K562 (cell line): Measurements from ENCODE around the gene MOSPD3. TPM values are rescaled to one million over a fixed set of nuclear protein-coding genes. Genes with fewer than 3 reads are reported as not detected.

Experiments used
- ARID2 ChIP-seq: fragments of 450-650 bp; IDR thresholded peaks from 2 replicates; pipeline ENCODE4 v1.6.1; 2017; ENCODE audit warnings: antibody characterized with exemption, mild to moderate bottlenecking
- CSDE1 ChIP-seq, 2 experiments: fragments of 450-650 bp; IDR thresholded peaks; 2 replicates each; pipeline ENCODE4 v1.6.1; 2016; ENCODE audit warnings: mild to moderate bottlenecking in 1 of 2
- CTBP1 ChIP-seq: fragments of 450-650 bp; IDR thresholded peaks from 2 replicates; pipeline ENCODE4 v1.6.1; 2016; ENCODE audit warnings: borderline replicate concordance
- ETV6 ChIP-seq, 3 experiments: fragments of 150-350 bp in 1 of 3; sonication (generic) in 1 of 3; formaldehyde crosslinking in 1 of 3; IDR thresholded peaks; 2 replicates each; pipeline versions ENCODE4 v1.6.1 to v1.8.0; 2014 to 2022; ENCODE audit warnings: borderline replicate concordance in 2 of 3, low read depth in 2 of 3, antibody characterized with exemption in 1 of 3, low read length in 1 of 3, mild to moderate bottlenecking in 1 of 3, missing genetic modification reagents in 1 of 3
- FOXA1 ChIP-seq: fragments of 450-650 bp; IDR thresholded peaks from 2 replicates; pipeline ENCODE4 v1.6.1; 2016; ENCODE audit warnings: mild to moderate bottlenecking, borderline replicate concordance
- FOXM1 ChIP-seq, 2 experiments: fragments of 450-650 bp in 1 of 2; sonication (generic) in 1 of 2; formaldehyde crosslinking in 1 of 2; IDR thresholded peaks; 2 replicates each; pipeline versions ENCODE4 v1.6.1 to v1.9.0; 2017 to 2022; ENCODE audit warnings: low read depth in 2 of 2, mild to moderate bottlenecking in 2 of 2, missing genetic modification reagents in 1 of 2, moderate library complexity in 1 of 2
- FOXP1 ChIP-seq: sonication (generic); formaldehyde crosslinking; IDR thresholded peaks from 2 replicates; pipeline ENCODE4 v1.8.0; 2022; ENCODE audit warnings: mild to moderate bottlenecking, missing genetic modification reagents
- HEY1 ChIP-seq: fragments of 250-450 bp; sonication (Bioruptor Pico); IDR thresholded peaks from 2 replicates; pipeline ENCODE4 v1.5.0; 2020; ENCODE audit warnings: mild to moderate bottlenecking, moderate library complexity, borderline replicate concordance
- HOXB6 ChIP-seq: fragments of 250-450 bp; sonication (Bioruptor Pico); IDR thresholded peaks from 2 replicates; pipeline ENCODE4 v1.5.1; 2022; ENCODE audit warnings: mild to moderate bottlenecking, borderline replicate concordance
- ILF3 ChIP-seq: fragments of 450-650 bp; IDR thresholded peaks from 2 replicates; pipeline ENCODE4 v1.6.1; 2018; ENCODE audit warnings: antibody characterized with exemption, mild to moderate bottlenecking, moderate library complexity, borderline replicate concordance
- JUNB ChIP-seq: fragments of 450-650 bp; formaldehyde crosslinking; conservative IDR thresholded peaks from 2 replicates; pipeline ENCODE4 v1.4.0; 2020; ENCODE audit warnings: mild to moderate bottlenecking
- KLF6 ChIP-seq: fragments of 250-450 bp; sonication (Bioruptor Pico); IDR thresholded peaks from 2 replicates; pipeline ENCODE4 v1.4.0; 2020; ENCODE audit warnings: mild to moderate bottlenecking, moderate library complexity, borderline replicate concordance
- MEF2A ChIP-seq: IDR thresholded peaks from 2 replicates; pipeline ENCODE4 v1.6.1; 2011; ENCODE audit warnings: low read depth, mild to moderate bottlenecking, low read length, moderate library complexity; ENCODE audit not compliant: control insufficient read depth
- MTF1 ChIP-seq: fragments of 250-450 bp; sonication (Bioruptor Pico); IDR thresholded peaks from 2 replicates; pipeline ENCODE4 v1.9.0; 2021; ENCODE audit warnings: moderate library complexity, mild to moderate bottlenecking, inconsistent platforms, borderline replicate concordance
- NBN ChIP-seq: fragments of 450-650 bp; IDR thresholded peaks from 2 replicates; pipeline ENCODE4 v1.6.1; 2016; ENCODE audit warnings: low read depth, mild to moderate bottlenecking
- NCOA6 ChIP-seq: fragments of 450-650 bp; IDR thresholded peaks from 2 replicates; pipeline ENCODE4 v1.6.1; 2017; ENCODE audit warnings: mild to moderate bottlenecking
- NR1H2 ChIP-seq: sonication (generic); formaldehyde crosslinking; IDR thresholded peaks from 2 replicates; pipeline ENCODE4 v1.4.0; 2020; ENCODE audit warnings: mild to moderate bottlenecking, missing genetic modification reagents
- NR2F6 ChIP-seq: fragments of 450-650 bp; formaldehyde crosslinking; IDR thresholded peaks from 2 replicates; pipeline ENCODE4 v1.4.0; 2020; ENCODE audit warnings: mild to moderate bottlenecking
- PTTG1 ChIP-seq: fragments of 450-650 bp; IDR thresholded peaks from 2 replicates; pipeline ENCODE4 v1.6.1; 2016; ENCODE audit warnings: low read depth, mild to moderate bottlenecking, missing genetic modification characterization, missing compliant biosample characterization
- SNRNP70 ChIP-seq: fragments of 200-400 bp; formaldehyde crosslinking; optimal IDR thresholded peaks from 2 replicates; pipeline ENCODE3; 2017; ENCODE audit warnings: low read depth, low read length
- ZC3H11A ChIP-seq: IDR thresholded peaks from 2 replicates; pipeline ENCODE4 v1.6.1; 2012; ENCODE audit warnings: low read depth, low read length, improper control_type of control experiment
- ZNF324 ChIP-seq: fragments of 250-450 bp; sonication (Bioruptor Pico); IDR thresholded peaks from 2 replicates; pipeline ENCODE4 v1.4.0; 2020; ENCODE audit warnings: mild to moderate bottlenecking
- ZNF668 ChIP-seq: fragments of 250-450 bp; sonication (Bioruptor Pico); IDR thresholded peaks from 2 replicates; pipeline ENCODE4 v1.8.0; 2022; ENCODE audit warnings: mild to moderate bottlenecking, inconsistent platforms
- ZNF780A ChIP-seq: fragments of 250-450 bp; sonication (Bioruptor Pico); IDR thresholded peaks from 2 replicates; pipeline ENCODE4 v1.5.0; 2021; ENCODE audit warnings: mild to moderate bottlenecking
- ZNF785 ChIP-seq: fragments of 250-450 bp; sonication (Bioruptor Pico); IDR thresholded peaks from 2 replicates; pipeline ENCODE4 v1.4.0; 2020; ENCODE audit warnings: mild to moderate bottlenecking
- polyA plus RNA-seq, 8 experiments: library from polyadenylated mRNA; depleted of rRNA in 4 of 8; stranded (reverse) in 5 of 8; unstranded in 3 of 8; fragments of >200 nt; fragmentation: Nextera tagmentation in 2 of 8; fragmentation: Illumina TruSeq in 1 of 8; extraction: Ambion mirVana in 2 of 8; extraction: Trizol in 1 of 8; gene quantifications; 2 replicates each; pipeline versions ENCODE4 v1.2.1 to v1.2.3, GENCODE V29; 2011 to 2014; ENCODE audit warnings: inconsistent platforms in 1 of 8, missing spikeins in 1 of 8
- total RNA-seq, 7 experiments: library from RNA; depleted of rRNA in 6 of 7; stranded (reverse); fragments of >200 nt in 6 of 7; fragmentation: Illumina TruSeq in 2 of 7; extraction: Trizol in 2 of 7; gene quantifications; 2 replicates each; pipeline versions ENCODE4 v1.2.1 to v1.2.3, GENCODE V29; 2011 to 2021; ENCODE audit warnings: low replicate concordance in 1 of 7
- TF ChIP-seq, protein P1 (sequence below): fragments of 250-450 bp; sonication (Bioruptor Pico); IDR thresholded peaks from 2 replicates; pipeline ENCODE4 v1.5.1; 2021; ENCODE audit warnings: mild to moderate bottlenecking
- TF ChIP-seq, protein P2 (sequence below): sonication (generic); formaldehyde crosslinking; IDR thresholded peaks from 2 replicates; pipeline ENCODE4 v1.8.0; 2022; ENCODE audit warnings: missing genetic modification reagents, mild to moderate bottlenecking, moderate library complexity, borderline replicate concordance
- TF ChIP-seq, protein P3 (sequence below): fragments of 250-450 bp; sonication (Bioruptor Pico); IDR thresholded peaks from 2 replicates; pipeline ENCODE4 v1.8.0; 2021; ENCODE audit warnings: moderate library complexity, mild to moderate bottlenecking, inconsistent platforms

MOSPD3 gene
- total and polyA plus RNA-seq, 9 of the 15 experiments (the other 6 are each of a cell fraction or from before 2014, with no cell fraction given) = 1.4 to 32.1 (median 7.3) TPM

DNA sequence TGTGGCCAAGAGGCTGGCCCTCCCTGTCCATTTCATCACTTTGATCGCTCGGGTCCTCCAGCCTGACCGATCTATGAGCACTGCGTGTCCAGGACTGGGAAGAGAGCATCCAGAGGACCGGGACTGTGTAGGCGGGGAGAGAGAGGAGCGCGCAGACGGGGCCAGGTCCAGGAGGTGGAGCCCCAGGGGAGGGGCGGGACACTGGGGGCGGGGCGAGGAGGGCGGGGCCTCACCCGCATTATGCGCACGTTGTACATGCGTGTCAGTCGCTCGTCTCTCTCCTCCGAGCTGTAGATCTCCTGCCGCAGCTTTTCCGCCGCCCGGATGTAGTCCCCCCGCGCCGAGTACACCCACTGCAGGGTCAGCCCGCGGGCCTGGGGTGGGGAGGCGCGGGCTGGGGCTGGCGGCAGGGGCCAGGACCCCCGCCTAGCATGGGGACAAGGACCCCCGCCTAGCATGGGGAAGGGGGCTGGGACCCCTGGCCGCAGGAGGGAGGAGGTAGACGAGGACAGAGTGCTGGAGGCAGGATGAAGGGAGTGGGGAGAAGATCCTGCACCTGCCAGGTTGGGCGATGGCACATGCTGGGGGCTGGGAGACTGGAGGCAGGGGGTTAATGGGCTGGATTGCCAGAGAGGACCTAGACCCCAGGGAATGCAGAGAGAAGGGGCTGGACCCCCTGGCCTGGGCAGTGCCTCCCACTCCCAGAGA, 14.3 kb downstream of the MOSPD3 start (continued):
- TF ChIP-seq ZNF780A (CRISPR knock-in tag) (no peak), ARID2 (no peak), ZNF324 (no peak), SNRNP70 (no peak), ZNF668 (CRISPR knock-in tag) (no peak), CSDE1 (IDR thresholded peaks at IDR 0.05) (no peak), FOXA1 (no peak), JUNB (CRISPR knock-in tag) (no peak), KLF6 (CRISPR knock-in tag) (no peak), NR1H2 (CRISPR knock-in tag) (0 out of 2 replicates have a peak, but pooled peaks have one; percentile 32), ZC3H11A (no peak), ILF3 (no peak), NCOA6 (no peak), FOXM1 (IDR thresholded peaks at IDR 0.05; ENCODE audit: low read depth) (no peak), FOXM1 (CRISPR knock-in tag; IDR thresholded peaks at IDR 0.05; ENCODE audit: low read depth) (no peak), HOXB6 (CRISPR knock-in tag) (no peak), HEY1 (CRISPR knock-in tag) (no peak), NBN (no peak), ETV6 (IDR thresholded peaks at IDR 0.05; ENCODE audit: borderline replicate concordance in 1 of 2, low read depth in 2 of 2, low read length in 1 of 2) (no peak), ETV6 (CRISPR knock-in tag; IDR thresholded peaks at IDR 0.05; ENCODE audit: borderline replicate concordance) (no peak), PTTG1 (tag) (no peak), ZNF785 (CRISPR knock-in tag) (no peak), FOXP1 (CRISPR knock-in tag) (no peak), CTBP1 (no peak), MTF1 (CRISPR knock-in tag) (no peak), NR2F6 (CRISPR knock-in tag) (no peak), MEF2A (no peak)
- TF ChIP-seq, protein P1, sequence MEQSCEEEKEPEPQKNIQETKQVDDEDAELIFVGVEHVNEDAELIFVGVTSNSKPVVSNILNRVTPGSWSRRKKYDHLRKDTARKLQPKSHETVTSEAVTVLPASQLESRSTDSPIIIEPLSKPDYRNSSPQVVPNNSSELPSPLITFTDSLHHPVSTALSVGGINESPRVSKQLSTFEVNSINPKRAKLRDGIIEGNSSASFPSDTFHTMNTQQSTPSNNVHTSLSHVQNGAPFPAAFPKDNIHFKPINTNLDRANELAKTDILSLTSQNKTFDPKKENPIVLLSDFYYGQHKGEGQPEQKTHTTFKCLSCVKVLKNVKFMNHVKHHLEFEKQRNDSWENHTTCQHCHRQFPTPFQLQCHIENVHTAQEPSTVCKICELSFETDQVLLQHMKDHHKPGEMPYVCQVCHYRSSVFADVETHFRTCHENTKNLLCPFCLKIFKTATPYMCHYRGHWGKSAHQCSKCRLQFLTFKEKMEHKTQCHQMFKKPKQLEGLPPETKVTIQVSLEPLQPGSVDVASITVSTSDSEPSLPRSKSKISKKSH = no peak
- TF ChIP-seq, protein P2, sequence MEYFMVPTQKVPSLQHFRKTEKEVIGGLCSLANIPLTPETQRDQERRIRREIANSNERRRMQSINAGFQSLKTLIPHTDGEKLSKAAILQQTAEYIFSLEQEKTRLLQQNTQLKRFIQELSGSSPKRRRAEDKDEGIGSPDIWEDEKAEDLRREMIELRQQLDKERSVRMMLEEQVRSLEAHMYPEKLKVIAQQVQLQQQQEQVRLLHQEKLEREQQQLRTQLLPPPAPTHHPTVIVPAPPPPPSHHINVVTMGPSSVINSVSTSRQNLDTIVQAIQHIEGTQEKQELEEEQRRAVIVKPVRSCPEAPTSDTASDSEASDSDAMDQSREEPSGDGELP (CRISPR knock-in tag) = peak; percentile 37; the same call in 1 of the 2 replicates
- TF ChIP-seq, protein P3, sequence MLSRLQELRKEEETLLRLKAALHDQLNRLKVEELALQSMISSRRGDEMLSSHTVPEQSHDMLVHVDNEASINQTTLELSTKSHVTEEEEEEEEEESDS (CRISPR knock-in tag) = no peak
